HepG2 (cell line): ENCODE measurements around the gene SLC28A1. TPM values are rescaled to one million over a fixed set of nuclear protein-coding genes. Genes with fewer than 3 reads are reported as not detected.

Experiments
- ATAC-seq: fragments of 200-7000 bp; cut with Tn5 transposase; 3 replicates; pipeline ENCODE4 v1.9.1; 2020; ENCODE audit warnings: mild to moderate bottlenecking, moderate library complexity
- BruUV-seq: library from RNA; stranded (reverse); fragments of 400-500 nt; replicated peaks from 2 replicates; lab custom pipeline; 2021; lab: Mats Ljungman, UMichigan
- CTCF ChIA-PET: fragments of 300-600 bp; formaldehyde crosslinking; extraction: SDS; loops from one replicate; lab custom pipeline; 2021; ENCODE audit warnings: low total read pairs, inconsistent platforms, low intra/inter-chr PET ratio; lab: Yijun Ruan, JAX
- POLR2A ChIA-PET: fragments of 350-600 bp; sonication (Branson Sonifier 250); formaldehyde crosslinking; loops from one replicate; lab custom pipeline; 2020; ENCODE audit warnings: antibody characterized with exemption, inconsistent platforms; lab: Yijun Ruan, JAX
- DNase-seq: peaks from one replicate; pipeline ENCODE4 v3.0.0-alpha.2; 2015; ENCODE audit warnings: low spot score
- FAIRE-seq: peaks from 3 replicates; lab custom pipeline; 2011; peaks lifted over from hg19 to GRCh38; lab: Jason Lieb, UNC
- H2AFZ ChIP-seq: one replicate; pipeline ENCODE4 v1.6.1; 2011; ENCODE audit warnings: low read length, inconsistent platforms
- H3K27ac ChIP-seq: fragments of 300-600 bp; 3 replicates; pipeline ENCODE4 v1.8.0; 2011; ENCODE audit warnings: mixed run types, mild to moderate bottlenecking, mixed read lengths, low read length, inconsistent platforms; ENCODE audit not compliant: insufficient read depth; ENCODE audit errors: extremely low read length
- H3K27me3 ChIP-seq, 2 experiments: fragments of 200-600 bp in 1 of 2; 2 replicates in 1 of 2; 3 replicates in 1 of 2; pipeline versions ENCODE4 v1.6.0 to v1.8.0; 2011; ENCODE audit warnings: low read length in 2 of 2, mild to moderate bottlenecking in 2 of 2, moderate library complexity in 2 of 2, inconsistent platforms in 1 of 2; ENCODE audit not compliant: insufficient read depth in 2 of 2, control insufficient read depth in 1 of 2
- H3K36me3 ChIP-seq, 2 experiments: fragments of 200-600 bp in 1 of 2; replicated peaks in 1 of 2; 2 replicates in 1 of 2; 3 replicates in 1 of 2; pipeline versions ENCODE4 v1.5.1 to v1.8.0; 2011; ENCODE audit warnings: low read length in 2 of 2, inconsistent platforms in 1 of 2; ENCODE audit not compliant: insufficient read depth in 2 of 2, control insufficient read depth in 1 of 2
- H3K4me1 ChIP-seq: 2 replicates; pipeline ENCODE4 v1.5.1; 2012; ENCODE audit warnings: low read length, inconsistent platforms; ENCODE audit not compliant: insufficient read depth
- H3K4me2 ChIP-seq: 2 replicates; pipeline ENCODE4 v1.6.0; 2011; ENCODE audit warnings: low read depth, low read length, inconsistent platforms
- H3K4me3 ChIP-seq, 3 experiments: fragments of 200-600 bp in 1 of 3; sonication (generic), shearing (Covaris generic) in 1 of 3; replicated peaks in 1 of 3; 2 replicates each; pipeline ENCODE4 v1.5.1; 2011 to 2016; ENCODE audit warnings: low read length in 3 of 3, inconsistent platforms in 2 of 3, low read depth in 2 of 3, mild to moderate bottlenecking in 2 of 3, control low read depth in 1 of 3, mixed read lengths in 1 of 3; ENCODE audit not compliant: insufficient read depth in 1 of 3
- H3K79me2 ChIP-seq: one replicate; pipeline ENCODE4 v1.6.1; 2011; ENCODE audit warnings: low read length, inconsistent platforms; ENCODE audit not compliant: insufficient read depth
- H3K9ac ChIP-seq: 2 replicates; pipeline ENCODE4 v1.6.0; 2011; ENCODE audit warnings: mild to moderate bottlenecking, low read depth, low read length, inconsistent platforms; ENCODE audit not compliant: insufficient read depth
- H3K9me3 ChIP-seq: 2 replicates; pipeline ENCODE4 v1.5.1; 2012; ENCODE audit warnings: mild to moderate bottlenecking, low read length
- H4K20me1 ChIP-seq: 2 replicates; pipeline ENCODE4 v1.6.0; 2011; ENCODE audit warnings: inconsistent platforms, mild to moderate bottlenecking, low read length, moderate library complexity; ENCODE audit not compliant: insufficient read depth
- IRF9 ChIP-seq: sonication (generic); formaldehyde crosslinking; IDR thresholded peaks from 2 replicates; pipeline ENCODE4 v1.8.0; 2022; ENCODE audit warnings: missing genetic modification reagents, mild to moderate bottlenecking, borderline replicate concordance
- RBAK ChIP-seq: sonication (generic); formaldehyde crosslinking; IDR thresholded peaks from 2 replicates; pipeline ENCODE4 v1.5.1; 2020; ENCODE audit warnings: mild to moderate bottlenecking, missing genetic modification reagents
- RNF2 ChIP-seq: fragments of 450-650 bp; conservative IDR thresholded peaks from 2 replicates; pipeline ENCODE4 v1.6.1; 2016; ENCODE audit warnings: low read depth
- TFDP1 ChIP-seq: IDR thresholded peaks from 2 replicates; pipeline ENCODE4 v1.6.1; 2016; ENCODE audit warnings: missing compliant biosample characterization, missing genetic modification reagents, borderline replicate concordance
- U2AF1 ChIP-seq: fragments of 200-400 bp; formaldehyde crosslinking; optimal IDR thresholded peaks from 2 replicates; pipeline ENCODE3; 2017; ENCODE audit warnings: mild to moderate bottlenecking, low read depth, low read length
- ZNF639 ChIP-seq: conservative IDR thresholded peaks from 2 replicates; pipeline ENCODE4 v1.6.1; 2018; ENCODE audit warnings: missing genetic modification reagents
- ZNF672 ChIP-seq: sonication (generic); formaldehyde crosslinking; IDR thresholded peaks from 2 replicates; pipeline ENCODE4 v1.8.1; 2022; ENCODE audit warnings: missing genetic modification reagents
- WGBS: methylation state at CpG from one replicate; pipeline ENCODE4 v1.1.6; 2017; ENCODE audit warnings: low lambda C conversion rate; 5-methylcytosine and 5-hydroxymethylcytosine counted together
- in situ Hi-C: cut with HindIII; loops from 2 replicates; pipeline ENCODE4 v1.10.0; 2017; ENCODE audit warnings: low pct_unique_long_range_greater_than_20kb; ENCODE audit not compliant: extremely low pct_ligation_motif_present
- intact Hi-C: fragments of 100-400 bp; cut with micrococcal nuclease; formaldehyde crosslinking; loops from one replicate; pipeline ENCODE4 v1.10.0; 2022; ENCODE audit not compliant: unreplicated experiment
- polyA plus RNA-seq, 8 experiments: library from polyadenylated mRNA; depleted of rRNA in 3 of 8; stranded (reverse) in 7 of 8; unstranded in 1 of 8; fragments of >200 nt; fragmentation: Illumina TruSeq in 4 of 8; extraction: Trizol in 4 of 8; gene quantifications; 2 replicates each; pipeline versions ENCODE4 v1.2.1 to v1.2.3, GENCODE V29; 2011 to 2016; ENCODE audit warnings: low read depth in 4 of 8, missing spikeins in 1 of 8, mixed read lengths in 1 of 8; ENCODE audit not compliant: insufficient read depth in 1 of 8
- total RNA-seq, 5 experiments: library from RNA; depleted of rRNA; stranded (reverse); fragments of >200 nt; fragmentation: Illumina TruSeq; extraction: Trizol; gene quantifications; 2 replicates each; pipeline ENCODE4 v1.2.3, GENCODE V29; 2016; ENCODE audit warnings: low read depth in 1 of 5

SLC28A1 gene
- total and polyA plus RNA-seq, 2 of the 13 experiments (the other 11 are each of a cell fraction or from before 2014, with no cell fraction given) = 0.31 to 5.8 TPM

GRCh38 chr15:84846269-84846668 lies 38.2 kb upstream of the SLC28A1 start:
- ChIA-PET POLR2A (no interaction called here), CTCF (interaction anchor here (1.7 to 2.9 kb wide), 3 partner anchors 20 to 89 kb away, joined by 5 to 30 read pairs (median 9); no protein-coding TSS in a partner anchor)
- H3K27me3 ChIP-seq = peaks cover 0 to 4% of the 10 kb centered on the region in 2 experiments; a peak in 1 of 5 replicates
- in situ Hi-C loops = loop anchor here (25.0 kb wide), 1 partner anchor 316 kb away; no protein-coding TSS in a partner anchor
- H2AFZ ChIP-seq = no peak overlapping the region
- peaks cover 37% of the 10 kb centered on the region for H3K4me1 ChIP-seq
- H4K20me1 ChIP-seq = no peaks in the 10 kb centered on the region
- BruUV-seq = no TSS peak
- H3K9ac ChIP-seq = no peak overlapping the region
- no peak overlapping the region for H3K27ac ChIP-seq
- TF ChIP-seq RNF2 (no peak), ZNF672 (CRISPR knock-in tag) (no peak), U2AF1 (no peak), RBAK (CRISPR knock-in tag) (no peak), ZNF639 (CRISPR knock-in tag) (no peak), IRF9 (no peak), TFDP1 (CRISPR knock-in tag) (no peak)
- intact Hi-C loops = no loop called here
- DNase-seq (no peak), ATAC-seq (no peak), FAIRE-seq (no peak)
- peaks cover 7% of the 10 kb centered on the region; the same call in 1 of the 2 replicates for H3K9me3 ChIP-seq
- no peaks in the 10 kb centered on the region for H3K36me3 ChIP-seq
- H3K4me3 ChIP-seq = no peak overlapping the region
- no peaks in the 10 kb centered on the region for H3K79me2 ChIP-seq
- H3K4me2 ChIP-seq = no peak overlapping the region
- 29% methylated on average over 1 of the region's 1 CpG for WGBS
